Kidney (tissue), 14 donors: ENCODE measurements around the gene GNB1L. TPM values are rescaled to one million over a fixed set of nuclear protein-coding genes. Genes with fewer than 3 reads are reported as not detected.

Source experiments
- DNase-seq, 5 donors: peaks; one replicate each; pipeline ENCODE4 v3.0.0-alpha.2; 2013 to 2020
- FAIRE-seq: peaks from 2 replicates; lab custom pipeline; 2012; peaks lifted over from hg19 to GRCh38; lab: Jason Lieb, UNC
- H3K27ac ChIP-seq, 2 donors: one replicate each; pipeline ENCODE4 v1.7.0; 2013; ENCODE audit warnings: low read depth in 2 of 2, low read length in 2 of 2, inconsistent platforms in 1 of 2
- H3K27me3 ChIP-seq: one replicate; pipeline ENCODE4 v1.7.1; 2013; ENCODE audit warnings: low read length, inconsistent platforms; ENCODE audit not compliant: control insufficient read depth, insufficient read depth
- H3K36me3 ChIP-seq, 3 donors: one replicate each; pipeline versions ENCODE4 v1.7.0 to v1.7.1; 2013; ENCODE audit warnings: low read length in 3 of 3, control low read depth in 1 of 3, inconsistent platforms in 1 of 3; ENCODE audit not compliant: insufficient read depth in 3 of 3, control insufficient read depth in 2 of 3
- H3K4me1 ChIP-seq, 3 donors: one replicate each; pipeline versions ENCODE4 v1.7.0 to v1.7.1; 2013; ENCODE audit warnings: low read length in 3 of 3, inconsistent platforms in 1 of 3, low read depth in 1 of 3; ENCODE audit not compliant: control insufficient read depth in 2 of 3, insufficient read depth in 2 of 3
- H3K4me3 ChIP-seq, 3 donors: one replicate each; pipeline versions ENCODE4 v1.7.0 to v1.8.1; 2013; ENCODE audit warnings: low read length in 3 of 3, control low read depth in 1 of 3, inconsistent platforms in 1 of 3
- H3K9ac ChIP-seq, 3 donors: one replicate each; pipeline versions ENCODE4 v1.7.0 to v1.7.1; 2013; ENCODE audit warnings: low read length in 3 of 3, control low read depth in 1 of 3, inconsistent platforms in 1 of 3
- H3K9me3 ChIP-seq, 3 donors: one replicate each; pipeline versions ENCODE4 v1.7.0 to v1.7.1; 2013; ENCODE audit warnings: low read length in 3 of 3, control low read depth in 1 of 3, inconsistent platforms in 1 of 3; ENCODE audit not compliant: control insufficient read depth in 2 of 3, insufficient read depth in 1 of 3
- intact Hi-C: fragments of 100-400 bp; cut with DNase I; formaldehyde crosslinking; loops from one replicate; pipeline ENCODE4 v1.11.1; 2022
- polyA plus RNA-seq: library from polyadenylated mRNA; stranded (reverse); fragments of 350-450 nt; fragmentation: Illumina TruSeq; extraction: RNeasy Lipid Tissue Mini Kit (QIAGEN cat#74804); gene quantifications from one replicate; pipeline ENCODE4 v1.2.3, GENCODE V29; 2014; ENCODE audit warnings: low read depth, low replicate concordance; ENCODE audit not compliant: insufficient read depth
- total RNA-seq: library from RNA; stranded (reverse); fragmentation: NEBNext Ultra II Directional; extraction: Animal tissue kit (Norgen Biotek cat#: 25700); gene quantifications from one replicate; pipeline ENCODE4 v1.2.1, GENCODE V29; 2021
- TF ChIP-seq, protein P1 (sequence below): IDR thresholded peaks from 3 replicates; pipeline ENCODE4 v1.5.1; 2012; ENCODE audit warnings: mild to moderate bottlenecking, moderate library complexity, borderline replicate concordance; ENCODE audit not compliant: insufficient read depth; ENCODE audit errors: extremely low read depth
- donor health status: control.
- donor health status: control.
- donor health status: control.
- donor health status: control.
- donor health status: control.
- donor health status: DM: yes; HTN: yes; CAD: no.
- donor health status: Normal renal cell carcinoma (clear cell type).

GNB1L gene
- total and polyA plus RNA-seq, 2 donors from 2014 or later: 4.0 to 4.4 TPM

DNA sequence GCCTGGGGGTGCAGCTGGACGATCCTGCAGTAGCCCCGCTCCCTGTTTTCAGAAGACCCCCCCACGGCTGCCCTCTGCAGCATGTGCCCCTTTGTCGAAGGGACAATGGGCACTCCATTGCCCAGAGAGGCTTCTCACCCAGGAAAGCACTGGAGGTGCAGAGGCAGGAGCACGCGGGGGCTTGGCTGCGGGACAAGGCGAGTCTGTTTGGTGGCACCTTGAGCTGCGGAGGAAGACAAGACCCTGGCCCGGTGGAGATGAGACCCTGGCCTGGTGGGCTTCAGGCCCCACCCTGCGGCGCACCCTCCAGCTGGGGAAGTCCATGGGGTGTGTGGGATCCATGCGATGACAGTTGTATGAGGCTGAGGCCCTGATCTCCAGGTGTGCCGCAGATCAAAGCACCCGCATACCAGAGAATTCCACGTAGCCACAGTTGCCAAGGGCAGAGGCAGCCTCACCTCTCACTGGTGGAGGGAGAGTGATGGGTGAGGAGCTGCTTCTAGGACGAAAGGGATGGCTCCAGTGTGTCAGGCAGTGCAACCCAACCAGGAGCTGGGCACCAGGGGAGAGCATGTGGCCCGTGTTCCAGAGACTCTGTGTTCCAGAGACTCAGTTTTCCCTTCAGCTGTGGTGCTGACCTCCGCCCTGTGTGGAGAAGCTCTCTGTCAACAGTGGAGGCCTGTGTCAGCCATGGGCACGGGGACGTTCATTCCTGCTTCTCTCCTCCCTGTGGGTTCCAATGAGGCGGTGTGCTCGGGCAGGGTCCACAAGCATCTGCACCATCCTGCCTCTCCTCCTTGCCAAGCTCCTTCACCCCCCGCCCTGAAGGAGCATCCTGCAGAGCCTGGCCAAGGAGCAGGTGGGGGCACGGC, 84.1 kb downstream of the GNB1L start:
- no peak overlapping the region for H3K27ac ChIP-seq
- TF ChIP-seq, protein P1, sequence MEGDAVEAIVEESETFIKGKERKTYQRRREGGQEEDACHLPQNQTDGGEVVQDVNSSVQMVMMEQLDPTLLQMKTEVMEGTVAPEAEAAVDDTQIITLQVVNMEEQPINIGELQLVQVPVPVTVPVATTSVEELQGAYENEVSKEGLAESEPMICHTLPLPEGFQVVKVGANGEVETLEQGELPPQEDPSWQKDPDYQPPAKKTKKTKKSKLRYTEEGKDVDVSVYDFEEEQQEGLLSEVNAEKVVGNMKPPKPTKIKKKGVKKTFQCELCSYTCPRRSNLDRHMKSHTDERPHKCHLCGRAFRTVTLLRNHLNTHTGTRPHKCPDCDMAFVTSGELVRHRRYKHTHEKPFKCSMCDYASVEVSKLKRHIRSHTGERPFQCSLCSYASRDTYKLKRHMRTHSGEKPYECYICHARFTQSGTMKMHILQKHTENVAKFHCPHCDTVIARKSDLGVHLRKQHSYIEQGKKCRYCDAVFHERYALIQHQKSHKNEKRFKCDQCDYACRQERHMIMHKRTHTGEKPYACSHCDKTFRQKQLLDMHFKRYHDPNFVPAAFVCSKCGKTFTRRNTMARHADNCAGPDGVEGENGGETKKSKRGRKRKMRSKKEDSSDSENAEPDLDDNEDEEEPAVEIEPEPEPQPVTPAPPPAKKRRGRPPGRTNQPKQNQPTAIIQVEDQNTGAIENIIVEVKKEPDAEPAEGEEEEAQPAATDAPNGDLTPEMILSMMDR: no peak
- no peaks in the 10 kb centered on the region for H3K36me3 ChIP-seq
- no peak overlapping the region for H3K4me3 ChIP-seq
- DNase-seq (peak in 2 of 5 donors; percentile 39 to 52), FAIRE-seq (no peak)
- H3K9ac ChIP-seq: no peak overlapping the region
- H3K27me3 ChIP-seq: peaks cover 28% of the 10 kb centered on the region
- no peaks in the 10 kb centered on the region for H3K9me3 ChIP-seq
- peaks cover 0 to 3% (median 0%) of the 10 kb centered on the region in 3 donors for H3K4me1 ChIP-seq
- intact Hi-C loops: no loop called here

DNA sequence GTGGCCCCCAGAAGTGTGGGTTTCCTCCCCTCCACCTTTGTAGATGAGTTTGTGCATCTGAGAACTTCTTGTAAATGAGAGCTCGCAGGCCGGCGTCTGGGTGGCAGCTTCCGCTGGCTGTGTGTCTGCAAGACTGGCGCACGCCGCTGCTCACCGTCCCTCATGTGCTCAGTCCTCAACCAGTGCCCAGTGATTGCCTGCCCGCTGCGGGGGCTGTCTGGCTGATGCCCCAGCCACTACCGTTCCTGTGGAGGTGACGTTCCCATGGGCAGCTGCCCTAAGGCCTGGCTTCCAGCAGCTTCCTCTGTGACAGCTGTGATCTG, 85.3 kb downstream of the GNB1L start:
- H3K27ac ChIP-seq: no peak overlapping the region
- H3K4me1 ChIP-seq: peaks cover 0 to 3% (median 0%) of the 10 kb centered on the region in 3 donors
- H3K36me3 ChIP-seq: no peaks in the 10 kb centered on the region
- TF ChIP-seq, protein P1: no peak
- peaks cover 38% of the 10 kb centered on the region for H3K27me3 ChIP-seq
- no peak overlapping the region for H3K4me3 ChIP-seq
- intact Hi-C loops: no loop called here
- FAIRE-seq (no peak), DNase-seq (peak in 2 of 5 donors; percentile 57 to 59)
- H3K9ac ChIP-seq: no peak overlapping the region
- H3K9me3 ChIP-seq: no peaks in the 10 kb centered on the region

DNA sequence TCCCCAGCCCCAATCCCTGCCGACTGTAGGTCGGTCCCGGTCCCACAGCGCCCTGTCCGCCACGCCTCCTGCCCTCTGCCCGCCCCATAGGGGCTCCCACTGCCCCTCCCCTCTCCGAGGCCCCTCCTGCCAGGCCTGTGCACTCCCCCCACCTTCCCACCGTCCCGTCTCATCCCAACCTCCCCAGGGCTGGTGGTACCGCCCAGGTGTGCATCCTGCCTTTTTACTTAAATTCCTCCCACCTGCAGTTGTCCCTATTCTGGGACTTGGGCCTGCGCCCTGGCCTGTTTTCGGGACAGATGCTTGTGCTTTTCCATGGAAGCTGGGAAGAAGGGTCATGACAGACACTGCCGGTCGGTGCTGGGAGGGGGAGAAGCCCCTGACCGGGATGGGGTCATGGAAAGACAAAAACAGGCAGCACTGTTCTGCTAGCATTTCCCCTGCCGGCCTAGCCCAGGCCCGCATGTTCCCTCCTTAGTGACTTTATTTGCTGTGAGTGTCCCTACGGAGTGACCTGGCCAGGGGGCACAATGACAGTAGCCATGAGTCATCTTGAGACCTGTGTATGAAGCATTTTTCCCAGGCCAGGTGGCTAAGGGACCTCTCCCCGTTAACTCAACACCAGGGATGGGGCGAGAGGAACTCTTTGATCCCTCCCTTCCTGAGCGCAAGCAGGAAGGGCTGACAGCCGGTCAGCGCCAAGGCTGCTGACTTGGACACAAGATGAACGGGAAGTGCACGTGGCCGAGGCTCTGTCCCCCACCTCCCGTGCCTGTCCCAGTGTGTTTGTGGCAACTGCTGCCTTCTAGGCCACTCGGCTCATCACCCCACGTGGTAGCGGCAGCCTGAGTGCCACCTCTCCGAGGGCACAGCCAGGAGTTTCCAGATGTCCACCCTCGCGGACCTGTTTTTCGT, 87.0 kb downstream of the GNB1L start:
- Histone ChIP-seq H3K4me1 (peaks cover 0 to 3% (median 0%) of the 10 kb centered on the region in 3 donors), H3K27ac (no peak overlapping the region), H3K4me3 (no peak overlapping the region), H3K27me3 (peaks cover 49% of the 10 kb centered on the region), H3K9me3 (no peaks in the 10 kb centered on the region), H3K9ac (no peak overlapping the region), H3K36me3 (no peaks in the 10 kb centered on the region)
- TF ChIP-seq, protein P1: no peak
- FAIRE-seq: no peak
- intact Hi-C loops: no loop called here
- DNase-seq: peak in 2 of 5 donors; percentile 63 to 76
